NCI-H460 (cell line): Measurements from ENCODE around the gene GLUD2. TPM values are rescaled to one million over a fixed set of nuclear protein-coding genes. Genes with fewer than 3 reads are reported as not detected.

ENCODE experiments used
- DNase-seq: peaks from one replicate; pipeline ENCODE4 v3.0.0-alpha.2; 2016; ENCODE audit warnings: low read depth; ENCODE audit errors: extremely low read depth
- total RNA-seq: library from RNA; depleted of rRNA; stranded (reverse); fragments of >200 nt; shearing (Covaris generic); gene quantifications from 2 replicates; pipeline ENCODE4 v1.2.3, GENCODE V29; 2014; rRNA removed

Gene GLUD2
- total RNA-seq, 1 experiment from 2014 or later, result 0.35 TPM

DNA sequence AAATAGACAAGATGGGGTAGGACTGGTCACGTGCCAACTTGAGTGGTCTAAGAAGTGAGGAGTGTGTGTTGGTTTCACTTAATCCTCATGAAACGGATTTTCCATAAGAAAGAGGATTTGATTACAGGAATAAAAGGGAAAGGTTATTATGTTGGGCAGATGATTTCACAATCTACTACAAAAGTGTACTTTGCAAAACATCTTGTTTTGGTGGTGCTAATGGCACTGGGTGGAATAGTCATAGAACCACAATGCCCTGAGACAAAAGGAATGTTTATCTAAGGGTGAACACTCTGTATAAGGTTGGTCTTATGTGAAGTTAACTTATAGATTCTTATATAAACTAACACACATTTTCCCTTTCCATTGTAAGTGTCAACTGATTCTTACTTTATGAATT lies 45.6 kb downstream of the GLUD2 start:
- DNase-seq, result no peak

Other genes with a start within 250 kb of the GLUD2 start
- gene CT47B1, start 171.7 kb upstream of the GLUD2 start, total RNA-seq, result not detected in 2 replicates
- not detected in 2 replicates for gene CT47A11, start 110.5 kb upstream of the GLUD2 start, total RNA-seq
- gene CT47A10, start 105.6 kb upstream of the GLUD2 start, total RNA-seq, result not detected in 2 replicates
- gene CT47A9, start 100.7 kb upstream of the GLUD2 start, total RNA-seq, result not detected in 2 replicates
- not detected in 2 replicates for gene CT47A8, start 95.9 kb upstream of the GLUD2 start, total RNA-seq
- gene CT47A7, start 91.0 kb upstream of the GLUD2 start, total RNA-seq, result not detected in 2 replicates
- gene CT47A6, start 86.1 kb upstream of the GLUD2 start, total RNA-seq, result not detected in 2 replicates
- gene CT47A5, start 81.3 kb upstream of the GLUD2 start, total RNA-seq, result not detected in 2 replicates
- not detected in 2 replicates for gene CT47A4, start 76.4 kb upstream of the GLUD2 start, total RNA-seq
- gene CT47A3, start 71.5 kb upstream of the GLUD2 start, total RNA-seq, result not detected in 2 replicates
- gene CT47A2, start 66.7 kb upstream of the GLUD2 start, total RNA-seq, result not detected in 2 replicates
- not detected in 2 replicates for gene CT47A1, start 61.9 kb upstream of the GLUD2 start, total RNA-seq